Hepatocyte (in vitro differentiated cells): Measurements from ENCODE around the gene CIC. TPM values are rescaled to one million over a fixed set of nuclear protein-coding genes. Genes with fewer than 3 reads are reported as not detected.

ENCODE experiments used
- DNase-seq: peaks from one replicate; pipeline ENCODE4 v3.0.0-alpha.2; 2016; ENCODE audit warnings: low spot score
- H2AFZ ChIP-seq: fragments of 200-600 bp; sonication (generic); 2 replicates; pipeline ENCODE4 v1.6.0; 2016; ENCODE audit warnings: antibody characterized with exemption, mild to moderate bottlenecking
- H3K27ac ChIP-seq: fragments of 200-600 bp; sonication (generic); 2 replicates; pipeline ENCODE4 v1.5.1; 2016; ENCODE audit warnings: mild to moderate bottlenecking
- H3K27me3 ChIP-seq: fragments of 200-600 bp; sonication (generic); 2 replicates; pipeline ENCODE4 v1.6.1; 2016
- H3K36me3 ChIP-seq: fragments of 200-600 bp; sonication (generic); replicated peaks from 2 replicates; pipeline ENCODE4 v1.5.1; 2016; ENCODE audit warnings: low read depth; ENCODE audit not compliant: insufficient read depth
- H3K4me1 ChIP-seq: fragments of 200-600 bp; sonication (generic); 2 replicates; pipeline ENCODE4 v1.5.1; 2016; ENCODE audit warnings: mild to moderate bottlenecking, moderate library complexity; ENCODE audit not compliant: insufficient read depth
- H3K4me2 ChIP-seq: fragments of 200-600 bp; sonication (generic); 2 replicates; pipeline ENCODE4 v1.6.0; 2016
- H3K4me3 ChIP-seq: fragments of 200-600 bp; sonication (generic); 2 replicates; pipeline ENCODE4 v1.5.1; 2016; ENCODE audit warnings: mild to moderate bottlenecking
- H3K79me2 ChIP-seq: fragments of 200-600 bp; sonication (generic); 2 replicates; pipeline ENCODE4 v1.6.0; 2017; ENCODE audit warnings: mild to moderate bottlenecking
- H3K9me2 ChIP-seq: fragments of 200-600 bp; sonication (generic); replicated peaks from 2 replicates; pipeline ENCODE4 v1.6.0; 2017; ENCODE audit warnings: mild to moderate bottlenecking; ENCODE audit not compliant: insufficient read depth
- H3K9me3 ChIP-seq: fragments of 200-600 bp; sonication (generic); 2 replicates; pipeline ENCODE4 v1.5.1; 2016; ENCODE audit warnings: low read depth, mild to moderate bottlenecking
- H4K20me1 ChIP-seq: fragments of 200-600 bp; sonication (generic); 2 replicates; pipeline ENCODE4 v1.6.0; 2016; ENCODE audit warnings: mild to moderate bottlenecking; ENCODE audit not compliant: insufficient read depth, poor library complexity, severe bottlenecking
- EZH2 ChIP-seq: fragments of 200-600 bp; sonication (generic); IDR thresholded peaks from 2 replicates; pipeline ENCODE4 v1.6.1; 2016; ENCODE audit warnings: antibody characterized with exemption, mild to moderate bottlenecking, borderline replicate concordance
- EZH2phosphoT487 ChIP-seq: fragments of 200-600 bp; sonication (generic); IDR thresholded peaks from one replicate; pipeline ENCODE4 v1.6.1; 2018; ENCODE audit warnings: antibody characterized with exemption, mild to moderate bottlenecking, low read depth, moderate library complexity; ENCODE audit not compliant: unreplicated experiment, severe bottlenecking
- WGBS: methylation state at CpG from one replicate; pipeline ENCODE4 v1.1.6; 2016; ENCODE audit warnings: low lambda C conversion rate; ENCODE audit errors: missing lambda C conversion rate; 5-methylcytosine and 5-hydroxymethylcytosine counted together
- polyA plus RNA-seq: library from polyadenylated mRNA; unstranded; fragments of >200 nt; fragmentation: Nextera tagmentation; extraction: Ambion mirVana; gene quantifications from 2 replicates; pipeline ENCODE4 v1.2.1, GENCODE V29; 2016
- total RNA-seq: library from RNA; depleted of rRNA; stranded (reverse); fragments of >200 nt; gene quantifications from 2 replicates; pipeline ENCODE4 v1.2.3, GENCODE V29; 2014
- TF ChIP-seq, protein P1 (sequence below): fragments of 200-600 bp; sonication (generic); IDR thresholded peaks from 2 replicates; pipeline ENCODE4 v1.5.1; 2016; ENCODE audit warnings: antibody characterized with exemption, mild to moderate bottlenecking; ENCODE audit not compliant: poor library complexity

Gene CIC
- total and polyA plus RNA-seq, 2 experiments from 2014 or later: 17.4 to 23.2 TPM

DNA sequence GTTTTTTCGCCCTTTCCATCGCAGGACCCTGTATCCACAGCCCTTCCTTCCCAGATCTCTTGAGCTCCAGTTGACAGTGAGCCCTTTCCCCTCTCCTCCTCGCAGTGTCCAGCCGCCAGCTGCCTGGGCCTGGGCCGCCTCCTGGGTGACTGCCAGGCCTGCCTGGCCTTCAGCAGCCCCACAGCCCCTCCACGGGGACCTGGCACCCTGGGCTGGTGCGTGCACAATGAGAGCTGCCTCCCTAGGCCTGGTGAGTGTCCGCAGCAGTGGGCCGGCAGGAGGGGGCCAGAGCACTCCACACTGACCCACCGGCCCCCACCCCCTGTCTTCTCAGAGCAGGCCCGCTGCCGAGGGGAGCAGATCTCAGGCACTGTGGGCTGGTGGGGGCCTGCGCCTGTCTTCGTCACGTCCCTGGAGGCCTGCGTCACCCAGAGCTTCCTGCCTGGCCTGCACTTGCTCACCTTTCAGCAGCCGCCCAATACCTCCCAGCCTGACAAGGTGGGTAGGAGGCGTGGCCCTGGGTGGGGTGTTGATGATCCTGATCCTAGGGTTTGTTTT is 75.4 kb downstream of the CIC start:
- no peak for DNase-seq
- Histone ChIP-seq H3K79me2 (no peaks in the 10 kb centered on the region), H4K20me1 (no peaks in the 10 kb centered on the region), H3K27me3 (no peaks in the 10 kb centered on the region), H2AFZ (no peak overlapping the region), H3K4me1 (no peaks in the 10 kb centered on the region), H3K27ac (no peak overlapping the region), H3K9me3 (no peaks in the 10 kb centered on the region), H3K36me3 (no peaks in the 10 kb centered on the region), H3K9me2 (no peaks in the 10 kb centered on the region), H3K4me3 (no peak overlapping the region), H3K4me2 (no peak overlapping the region)
- TF ChIP-seq EZH2phosphoT487 (no peak), EZH2 (no peak)
- TF ChIP-seq, protein P1, sequence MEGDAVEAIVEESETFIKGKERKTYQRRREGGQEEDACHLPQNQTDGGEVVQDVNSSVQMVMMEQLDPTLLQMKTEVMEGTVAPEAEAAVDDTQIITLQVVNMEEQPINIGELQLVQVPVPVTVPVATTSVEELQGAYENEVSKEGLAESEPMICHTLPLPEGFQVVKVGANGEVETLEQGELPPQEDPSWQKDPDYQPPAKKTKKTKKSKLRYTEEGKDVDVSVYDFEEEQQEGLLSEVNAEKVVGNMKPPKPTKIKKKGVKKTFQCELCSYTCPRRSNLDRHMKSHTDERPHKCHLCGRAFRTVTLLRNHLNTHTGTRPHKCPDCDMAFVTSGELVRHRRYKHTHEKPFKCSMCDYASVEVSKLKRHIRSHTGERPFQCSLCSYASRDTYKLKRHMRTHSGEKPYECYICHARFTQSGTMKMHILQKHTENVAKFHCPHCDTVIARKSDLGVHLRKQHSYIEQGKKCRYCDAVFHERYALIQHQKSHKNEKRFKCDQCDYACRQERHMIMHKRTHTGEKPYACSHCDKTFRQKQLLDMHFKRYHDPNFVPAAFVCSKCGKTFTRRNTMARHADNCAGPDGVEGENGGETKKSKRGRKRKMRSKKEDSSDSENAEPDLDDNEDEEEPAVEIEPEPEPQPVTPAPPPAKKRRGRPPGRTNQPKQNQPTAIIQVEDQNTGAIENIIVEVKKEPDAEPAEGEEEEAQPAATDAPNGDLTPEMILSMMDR: no peak
- 96% methylated on average over 18 of the region's 18 CpGs for WGBS

Other genes starting within 250 kb of the CIC start
- 0.60 and 0.92 TPM in 2 replicates for gene GRIK5, start 199.0 kb upstream of the CIC start, total RNA-seq
- gene GRIK5, start 199.0 kb upstream of the CIC start, polyA plus RNA-seq: 0.34 and 0.50 TPM in 2 replicates
- gene ZNF574, start 193.1 kb upstream of the CIC start, total RNA-seq: 10.7 and 11.8 TPM in 2 replicates
- gene ZNF574, start 193.1 kb upstream of the CIC start, polyA plus RNA-seq: 13.3 and 13.6 TPM in 2 replicates
- gene POU2F2, start 136.8 kb upstream of the CIC start, total RNA-seq: 0.16 TPM in 1 of 2 replicates, not detected in the other
- gene POU2F2, start 136.8 kb upstream of the CIC start, polyA plus RNA-seq: 0.15 and 0.52 TPM in 2 replicates
- gene DEDD2, start 51.6 kb upstream of the CIC start, total RNA-seq: 34.2 and 38.6 TPM in 2 replicates
- gene DEDD2, start 51.6 kb upstream of the CIC start, polyA plus RNA-seq: 37.8 and 38.6 TPM in 2 replicates
- 4.9 and 5.1 TPM in 2 replicates for gene ZNF526, start 48.9 kb upstream of the CIC start, total RNA-seq
- 8.6 and 9.7 TPM in 2 replicates for gene ZNF526, start 48.9 kb upstream of the CIC start, polyA plus RNA-seq
- 31.2 and 32.2 TPM in 2 replicates for gene GSK3A, start 26.6 kb upstream of the CIC start, total RNA-seq
- gene GSK3A, start 26.6 kb upstream of the CIC start, polyA plus RNA-seq: 36.6 and 38.8 TPM in 2 replicates
- gene ERF, start 14.1 kb upstream of the CIC start, total RNA-seq: 32.6 and 47.1 TPM in 2 replicates
- gene ERF, start 14.1 kb upstream of the CIC start, polyA plus RNA-seq: 20.4 and 24.4 TPM in 2 replicates
- 0.24 and 2.2 TPM in 2 replicates for gene PRR19, start 32.9 kb downstream of the CIC start, total RNA-seq
- 1.9 and 3.0 TPM in 2 replicates for gene PRR19, start 32.9 kb downstream of the CIC start, polyA plus RNA-seq
- gene PAFAH1B3, start 33.4 kb downstream of the CIC start, total RNA-seq: 46.1 and 70.6 TPM in 2 replicates
- 98.6 and 116 TPM in 2 replicates for gene PAFAH1B3, start 33.4 kb downstream of the CIC start, polyA plus RNA-seq
- gene TMEM145, start 44.1 kb downstream of the CIC start, total RNA-seq: 0.40 TPM in 1 of 2 replicates, not detected in the other
- 0.58 TPM in 1 of 2 replicates, not detected in the other for gene TMEM145, start 44.1 kb downstream of the CIC start, polyA plus RNA-seq
- 11.0 and 19.2 TPM in 2 replicates for gene MEGF8, start 56.4 kb downstream of the CIC start, total RNA-seq
- gene MEGF8, start 56.4 kb downstream of the CIC start, polyA plus RNA-seq: 7.6 and 8.3 TPM in 2 replicates
- 0.93 TPM in 1 of 2 replicates, not detected in the other for gene CNFN, start 121.0 kb downstream of the CIC start, total RNA-seq
- gene CNFN, start 121.0 kb downstream of the CIC start, polyA plus RNA-seq: 8.3 and 8.8 TPM in 2 replicates
- gene LIPE, start 158.1 kb downstream of the CIC start, total RNA-seq: 6.4 and 11.2 TPM in 2 replicates
- gene LIPE, start 158.1 kb downstream of the CIC start, polyA plus RNA-seq: 5.4 and 7.1 TPM in 2 replicates
- 4.4 and 6.7 TPM in 2 replicates for gene CXCL17, start 173.7 kb downstream of the CIC start, total RNA-seq
- gene CXCL17, start 173.7 kb downstream of the CIC start, polyA plus RNA-seq: 15.3 and 16.7 TPM in 2 replicates